Left ventricle myocardium inferior (tissue), 1 donor: ENCODE data around the gene HSPA14. TPM values are rescaled to one million over a fixed set of nuclear protein-coding genes. Genes with fewer than 3 reads are reported as not detected.
"Not testable (repeated sequence)": the region's sequence is repeated elsewhere in the genome, so short reads cannot be mapped to it uniquely, and the experiment has no call there.

Source experiments
- DNase-seq: peaks from one replicate; pipeline ENCODE4 v3.0.0-alpha.2; 2020
- H3K27ac ChIP-seq: fragments of 200-600 bp; replicated peaks from 2 replicates; pipeline ENCODE4 v1.8.0; 2021
- H3K27me3 ChIP-seq: fragments of 200-600 bp; 2 replicates; pipeline ENCODE4 v1.8.0; 2021; ENCODE audit warnings: low read depth
- H3K36me3 ChIP-seq: fragments of 200-600 bp; 2 replicates; pipeline ENCODE4 v1.8.0; 2021
- H3K4me1 ChIP-seq: fragments of 200-600 bp; 2 replicates; pipeline ENCODE4 v1.8.0; 2021
- H3K4me3 ChIP-seq: fragments of 200-600 bp; 2 replicates; pipeline ENCODE4 v1.8.0; 2021; ENCODE audit warnings: mild to moderate bottlenecking, moderate library complexity
- H3K9me3 ChIP-seq: fragments of 200-600 bp; replicated peaks from 2 replicates; pipeline ENCODE4 v1.8.0; 2021
- CTCF ChIP-seq: fragments of 200-600 bp; IDR thresholded peaks from 2 replicates; pipeline ENCODE4 v1.8.0; 2021; ENCODE audit warnings: antibody characterized with exemption, mild to moderate bottlenecking, borderline replicate concordance
- intact Hi-C: fragments of 100-400 bp; cut with micrococcal nuclease; formaldehyde crosslinking; loops from one replicate; pipeline ENCODE4 v1.11.0; 2022
- total RNA-seq: library from RNA; stranded (reverse); fragmentation: NEBNext Ultra II Directional; extraction: Animal tissue kit (Norgen Biotek cat#: 25700); gene quantifications from one replicate; pipeline ENCODE4 v1.2.1, GENCODE V29; 2021
- donor health status: DM: no; HTN: yes; CAD: no; lungs with severe emphysema.

The HSPA14 gene
- total RNA-seq, 1 donor from 2014 or later: 8.2 TPM

DNA sequence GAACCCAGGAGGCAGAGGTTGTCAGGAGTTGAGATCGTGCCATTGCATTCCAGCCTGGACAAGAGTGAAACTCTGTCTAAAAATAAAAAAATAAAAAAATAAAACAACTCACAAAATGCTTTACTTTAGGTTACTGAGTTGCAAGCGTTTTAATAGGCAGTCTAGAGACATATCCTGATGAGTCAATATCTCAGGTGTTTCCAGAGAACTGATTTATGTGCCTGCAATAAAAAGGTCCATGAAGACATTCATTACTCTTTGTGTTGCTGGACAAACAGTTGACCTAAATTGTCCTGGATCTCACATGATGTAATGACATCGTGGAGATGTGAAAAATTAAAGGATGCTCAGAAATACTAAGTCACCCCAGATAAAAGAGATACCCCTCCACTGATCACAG, 31.8 kb upstream of the HSPA14 start:
- Histone ChIP-seq H3K27ac (no peak overlapping the region), H3K9me3 (no peaks in the 10 kb centered on the region), H3K27me3 (peaks cover 6% of the 10 kb centered on the region), H3K4me3 (no peak overlapping the region), H3K36me3 (no peaks in the 10 kb centered on the region), H3K4me1 (no peaks in the 10 kb centered on the region)
- no peak for DNase-seq
- TF ChIP-seq CTCF: no peak
- intact Hi-C loops: no loop called here

GRCh38 chr10:14810969-14811953, 26.8 kb upstream of the HSPA14 start:
- no peaks in the 10 kb centered on the region for H3K9me3 ChIP-seq
- no peak overlapping the region for H3K4me3 ChIP-seq
- TF ChIP-seq CTCF: no peak
- peaks cover 10% of the 10 kb centered on the region for H3K27me3 ChIP-seq
- H3K4me1 ChIP-seq: no peaks in the 10 kb centered on the region
- no peak overlapping the region for H3K27ac ChIP-seq
- H3K36me3 ChIP-seq: no peaks in the 10 kb centered on the region
- DNase-seq: no peak
- intact Hi-C loops: no loop called here

DNA sequence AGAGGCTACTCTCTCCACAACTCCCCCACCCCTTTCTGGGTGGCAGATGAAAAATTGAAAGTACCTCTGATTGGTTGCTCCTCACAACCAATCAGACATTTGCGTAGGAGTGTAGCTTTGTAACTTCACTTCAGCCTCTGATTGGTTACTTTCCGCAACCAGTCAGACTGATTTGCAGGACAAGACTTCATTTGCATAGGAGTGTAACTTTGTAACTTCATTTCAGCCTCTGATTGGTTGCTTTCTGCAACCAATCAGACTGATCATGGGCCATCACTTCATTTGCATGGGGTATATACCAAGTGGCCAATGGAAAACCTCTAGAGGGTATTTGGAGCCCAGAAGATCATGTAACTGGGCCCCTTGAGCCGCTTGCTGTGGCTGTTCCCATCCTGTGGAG, 25.8 kb upstream of the HSPA14 start:
- no peaks in the 10 kb centered on the region for H3K9me3 ChIP-seq
- H3K27me3 ChIP-seq: peaks cover 3% of the 10 kb centered on the region
- no peak for DNase-seq
- no peak for TF ChIP-seq CTCF
- intact Hi-C loops: no loop called here
- no peak overlapping the region for H3K27ac ChIP-seq
- no peak overlapping the region for H3K4me3 ChIP-seq
- no peaks in the 10 kb centered on the region for H3K36me3 ChIP-seq
- H3K4me1 ChIP-seq: no peaks in the 10 kb centered on the region

DNA sequence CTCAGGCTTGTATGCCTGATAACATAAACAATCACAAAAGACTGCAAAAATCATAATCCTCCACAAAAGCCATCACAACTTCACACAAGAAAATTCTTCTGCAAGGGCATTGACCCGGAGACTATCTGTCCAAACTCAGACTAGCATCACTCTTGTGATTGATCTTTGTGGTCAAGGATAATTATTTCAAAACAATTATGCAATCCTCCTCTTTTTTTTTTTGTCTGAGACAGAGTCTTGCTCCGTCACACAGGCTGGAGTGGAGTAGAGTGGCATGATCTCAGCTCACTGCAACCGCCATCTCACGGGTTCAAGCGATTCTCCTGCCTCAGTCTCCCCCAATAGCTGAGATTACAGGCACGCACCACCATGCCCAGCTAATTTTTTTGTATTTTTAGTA, 22.4 kb upstream of the HSPA14 start:
- Histone ChIP-seq H3K4me3 (no peak overlapping the region), H3K9me3 (no peaks in the 10 kb centered on the region), H3K4me1 (no peaks in the 10 kb centered on the region), H3K27me3 (peaks cover 3% of the 10 kb centered on the region), H3K27ac (no peak overlapping the region), H3K36me3 (no peaks in the 10 kb centered on the region)
- TF ChIP-seq CTCF: no peak
- DNase-seq: no peak
- intact Hi-C loops: no loop called here

DNA sequence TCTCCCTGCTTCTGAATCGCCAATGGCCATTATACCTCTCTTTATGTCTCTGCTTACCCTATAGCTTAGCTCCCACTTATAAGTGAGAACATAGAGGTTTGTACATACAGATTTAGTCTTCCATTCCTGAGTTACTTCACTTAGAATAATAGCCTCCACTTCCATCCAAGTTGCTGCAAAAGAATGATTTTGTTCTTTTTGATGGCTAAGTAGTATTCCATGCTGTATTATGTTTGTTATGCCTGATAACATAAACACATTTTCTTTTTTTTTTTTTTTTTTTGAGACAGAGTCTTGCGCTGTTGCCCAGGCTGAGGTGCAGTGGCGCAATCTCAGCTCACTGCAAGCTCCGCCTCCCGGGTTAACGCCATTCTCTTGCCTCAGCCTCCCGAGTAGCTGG, 21.4 kb upstream of the HSPA14 start:
- H3K4me3 ChIP-seq, H3K4me1 ChIP-seq, H3K27ac ChIP-seq, H3K27me3 ChIP-seq, intact Hi-C loops, H3K9me3 ChIP-seq, DNase-seq, H3K36me3 ChIP-seq: not testable (repeated sequence)
